ENCODE measurements around the gene LRRC73. TPM values are rescaled to one million over a fixed set of nuclear protein-coding genes. Genes with fewer than 3 reads are reported as not detected.

The LRRC73 gene
- total RNA-seq, 1 experiment from 2014 or later: 0.58 TPM

GRCh38 chr6:43491750-43492661 lies 18.1 kb downstream of the LRRC73 start:
- H3K4me3 ChIP-seq (ENCODE audit: low read depth, low read length, poor library complexity, severe bottlenecking): peak overlapping the region; percentile 18
- H3K4me1 ChIP-seq (ENCODE audit: insufficient read depth, low read length, poor library complexity, severe bottlenecking): peaks cover 48% of the 10 kb centered on the region
- intact Hi-C loops (cut with micrococcal nuclease; ENCODE audit: unreplicated experiment): no loop called here
- peak overlapping the region; percentile 56 for H3K27ac ChIP-seq (ENCODE audit: low read depth, low read length, poor library complexity, severe bottlenecking)
- TF ChIP-seq CTCF (conservative IDR thresholded peaks at IDR 0.05; ENCODE audit: low read depth, low read length) (no peak), EZH2 (IDR thresholded peaks at IDR 0.05; ENCODE audit: borderline replicate concordance, low read depth, low read length, poor library complexity, severe bottlenecking) (no peak)
- H3K27me3 ChIP-seq (replicated peaks; ENCODE audit: insufficient read depth, low read depth, low read length, poor library complexity): no peaks in the 10 kb centered on the region
- BruUV-seq (replicated peaks): no TSS peak
- POLR2A ChIA-PET (ENCODE audit: low non-redundant PET): no interaction called here
- H3K9me3 ChIP-seq (ENCODE audit: low read depth, low read length, poor library complexity, severe bottlenecking): no peaks in the 10 kb centered on the region
- peak; percentile 64 for DNase-seq (ENCODE audit: low spot score)
- no peaks in the 10 kb centered on the region for H3K36me3 ChIP-seq (ENCODE audit: insufficient read depth, low read length, poor library complexity, severe bottlenecking)
- CTCF ChIA-PET: interaction anchor here (1.1 to 1.6 kb wide), 2 partner anchors 15 to 18 kb away, joined by 3 to 5 read pairs; partner anchors contain the start of gene LRRC73

- ChIA-PET POLR2A (ENCODE audit: low non-redundant PET) (no interaction called here), CTCF (no interaction called here)
- no peaks in the 10 kb centered on the region for H3K36me3 ChIP-seq (ENCODE audit: insufficient read depth, low read length, poor library complexity, severe bottlenecking)
- no peak overlapping the region for H3K27ac ChIP-seq (ENCODE audit: low read depth, low read length, poor library complexity, severe bottlenecking)
- peaks cover 42% of the 10 kb centered on the region for H3K4me1 ChIP-seq (ENCODE audit: insufficient read depth, low read length, poor library complexity, severe bottlenecking)
- BruUV-seq (replicated peaks): no TSS peak
- no peaks in the 10 kb centered on the region for H3K27me3 ChIP-seq (replicated peaks; ENCODE audit: insufficient read depth, low read depth, low read length, poor library complexity)
- TF ChIP-seq EZH2 (IDR thresholded peaks at IDR 0.05; ENCODE audit: borderline replicate concordance, low read depth, low read length, poor library complexity, severe bottlenecking) (no peak), CTCF (conservative IDR thresholded peaks at IDR 0.05; ENCODE audit: low read depth, low read length) (no peak)
- DNase-seq (ENCODE audit: low spot score): no peak
- intact Hi-C loops (cut with micrococcal nuclease; ENCODE audit: unreplicated experiment): no loop called here
- H3K9me3 ChIP-seq (ENCODE audit: low read depth, low read length, poor library complexity, severe bottlenecking): no peaks in the 10 kb centered on the region
- no peak overlapping the region for H3K4me3 ChIP-seq (ENCODE audit: low read depth, low read length, poor library complexity, severe bottlenecking)
Measured at GRCh38 chr6:43490523-43490939, 19.6 kb downstream of the LRRC73 start.

- no peaks in the 10 kb centered on the region for H3K9me3 ChIP-seq (ENCODE audit: low read depth, low read length, poor library complexity, severe bottlenecking)
- no peak for TF ChIP-seq EZH2 (IDR thresholded peaks at IDR 0.05; ENCODE audit: borderline replicate concordance, low read depth, low read length, poor library complexity, severe bottlenecking)
- no peak for TF ChIP-seq CTCF (conservative IDR thresholded peaks at IDR 0.05; ENCODE audit: low read depth, low read length)
- intact Hi-C loops (cut with micrococcal nuclease; ENCODE audit: unreplicated experiment): no loop called here
- POLR2A ChIA-PET (ENCODE audit: low non-redundant PET): no interaction called here
- no TSS peak for BruUV-seq (replicated peaks)
- no peaks in the 10 kb centered on the region for H3K27me3 ChIP-seq (replicated peaks; ENCODE audit: insufficient read depth, low read depth, low read length, poor library complexity)
- no peaks in the 10 kb centered on the region for H3K36me3 ChIP-seq (ENCODE audit: insufficient read depth, low read length, poor library complexity, severe bottlenecking)
- H3K4me1 ChIP-seq (ENCODE audit: insufficient read depth, low read length, poor library complexity, severe bottlenecking): peaks cover 37% of the 10 kb centered on the region
- H3K4me3 ChIP-seq (ENCODE audit: low read depth, low read length, poor library complexity, severe bottlenecking): no peak overlapping the region
- no peak for DNase-seq (ENCODE audit: low spot score)
- no peak overlapping the region for H3K27ac ChIP-seq (ENCODE audit: low read depth, low read length, poor library complexity, severe bottlenecking)
- CTCF ChIA-PET: interaction anchor here (0.6 kb wide), 1 partner anchor 32 kb away, joined by 6 read pairs; no protein-coding TSS in a partner anchor
Measured at GRCh38 chr6:43489277-43490072, 20.7 kb downstream of the LRRC73 start.

Data from A673 (cell line).